GM10847 (cell line): ENCODE results near the gene LYRM1.

ENCODE experiments used
- POLR2A ChIP-seq: IDR thresholded peaks from 2 replicates; pipeline ENCODE4 v1.6.1; 2011; ENCODE audit not compliant: insufficient read length; ENCODE audit errors: extremely low read depth

The LYRM1 gene

GRCh38 chr16:20889625-20890275, 10.8 kb upstream of the LYRM1 start:
- no peak for TF ChIP-seq POLR2A

GRCh38 chr16:20894388-20894787, 6.2 kb upstream of the LYRM1 start:
- TF ChIP-seq POLR2A, result no peak

GRCh38 chr16:20897253-20897897, 3.2 kb upstream of the LYRM1 start:
- no peak for TF ChIP-seq POLR2A

GRCh38 chr16:20897922-20898321, 2.6 kb upstream of the LYRM1 start:
- TF ChIP-seq POLR2A, result no peak

- TF ChIP-seq POLR2A, result no peak
Observed at GRCh38 chr16:20899071-20899470, 1.5 kb upstream of the LYRM1 start.

GRCh38 chr16:20899477-20900298, 883 bp upstream of the LYRM1 start:
- no peak for TF ChIP-seq POLR2A

- no peak for TF ChIP-seq POLR2A
Observed at GRCh38 chr16:20901068-20901435, 481 bp downstream of the LYRM1 start.

GRCh38 chr16:20901436-20902112, 1.0 kb downstream of the LYRM1 start:
- peak; percentile 44 for TF ChIP-seq POLR2A

GRCh38 chr16:20902426-20902825, 1.9 kb downstream of the LYRM1 start:
- TF ChIP-seq POLR2A, result no peak

- no peak for TF ChIP-seq POLR2A
Observed at GRCh38 chr16:20903116-20903898, 2.7 kb downstream of the LYRM1 start.

- no peak for TF ChIP-seq POLR2A
Observed at GRCh38 chr16:20903899-20904506, 3.4 kb downstream of the LYRM1 start.

GRCh38 chr16:20904507-20905081, 4.0 kb downstream of the LYRM1 start:
- no peak for TF ChIP-seq POLR2A

GRCh38 chr16:20905576-20905975, 5.0 kb downstream of the LYRM1 start:
- no peak for TF ChIP-seq POLR2A
